Hepatocyte (in vitro differentiated cells): ENCODE measurements around the gene FBXO8.

Experiments used
- EZH2phosphoT487 ChIP-seq: fragments of 200-600 bp; sonication (generic); IDR thresholded peaks from one replicate; pipeline ENCODE4 v1.6.1; 2018; ENCODE audit warnings: antibody characterized with exemption, mild to moderate bottlenecking, low read depth, moderate library complexity; ENCODE audit not compliant: unreplicated experiment, severe bottlenecking
- TF ChIP-seq, protein P1 (sequence below): fragments of 200-600 bp; sonication (generic); IDR thresholded peaks from 2 replicates; pipeline ENCODE4 v1.5.1; 2016; ENCODE audit warnings: antibody characterized with exemption, mild to moderate bottlenecking; ENCODE audit not compliant: poor library complexity

DNA sequence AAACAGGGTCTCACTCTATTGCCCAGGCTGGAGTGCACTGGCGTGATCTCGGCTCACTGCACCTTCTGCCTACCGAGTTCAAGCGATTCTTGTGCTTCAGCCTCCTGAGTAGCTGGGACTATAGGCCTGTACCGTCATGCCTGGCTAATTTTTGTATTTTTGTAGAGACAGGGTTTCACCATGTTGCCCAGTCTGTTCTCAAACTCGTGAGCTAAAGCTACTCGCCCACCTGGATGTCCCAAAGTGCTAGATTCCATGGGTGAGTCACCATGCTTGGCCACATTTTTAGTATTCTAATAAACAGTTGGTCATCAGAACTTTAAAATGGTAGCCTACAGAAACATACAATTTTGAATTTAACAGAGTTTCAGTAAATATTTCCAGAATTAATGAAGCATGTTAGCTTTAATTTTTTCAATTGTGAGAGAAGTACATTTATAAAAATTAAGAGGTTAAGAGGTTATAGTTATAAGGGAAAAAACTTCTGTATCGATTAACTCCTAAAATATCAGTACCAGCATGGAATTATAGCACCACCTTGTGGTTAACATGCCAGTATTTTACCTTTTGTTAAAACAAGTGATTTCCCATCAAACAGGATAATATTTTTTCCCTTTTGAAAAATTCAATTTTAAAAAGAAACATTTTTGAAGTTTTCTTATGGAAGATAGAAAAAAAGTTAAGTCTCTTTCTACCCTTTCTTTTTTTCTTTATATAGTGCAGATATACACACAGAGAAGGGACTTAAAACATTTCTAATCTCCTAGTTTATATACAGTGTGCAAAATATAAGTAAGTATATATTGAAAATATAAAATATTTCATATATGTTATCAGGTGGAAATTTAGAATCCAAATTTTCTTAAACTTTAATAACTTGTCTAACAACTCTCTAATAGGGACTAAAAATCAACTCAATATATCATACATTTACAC is 35.6 kb upstream of the FBXO8 start:
- TF ChIP-seq, protein P1, sequence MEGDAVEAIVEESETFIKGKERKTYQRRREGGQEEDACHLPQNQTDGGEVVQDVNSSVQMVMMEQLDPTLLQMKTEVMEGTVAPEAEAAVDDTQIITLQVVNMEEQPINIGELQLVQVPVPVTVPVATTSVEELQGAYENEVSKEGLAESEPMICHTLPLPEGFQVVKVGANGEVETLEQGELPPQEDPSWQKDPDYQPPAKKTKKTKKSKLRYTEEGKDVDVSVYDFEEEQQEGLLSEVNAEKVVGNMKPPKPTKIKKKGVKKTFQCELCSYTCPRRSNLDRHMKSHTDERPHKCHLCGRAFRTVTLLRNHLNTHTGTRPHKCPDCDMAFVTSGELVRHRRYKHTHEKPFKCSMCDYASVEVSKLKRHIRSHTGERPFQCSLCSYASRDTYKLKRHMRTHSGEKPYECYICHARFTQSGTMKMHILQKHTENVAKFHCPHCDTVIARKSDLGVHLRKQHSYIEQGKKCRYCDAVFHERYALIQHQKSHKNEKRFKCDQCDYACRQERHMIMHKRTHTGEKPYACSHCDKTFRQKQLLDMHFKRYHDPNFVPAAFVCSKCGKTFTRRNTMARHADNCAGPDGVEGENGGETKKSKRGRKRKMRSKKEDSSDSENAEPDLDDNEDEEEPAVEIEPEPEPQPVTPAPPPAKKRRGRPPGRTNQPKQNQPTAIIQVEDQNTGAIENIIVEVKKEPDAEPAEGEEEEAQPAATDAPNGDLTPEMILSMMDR: peak; percentile 81
- TF ChIP-seq EZH2phosphoT487: no peak
